H9 (cell line): Measurements from ENCODE around the gene TSPAN1. TPM values are rescaled to one million over a fixed set of nuclear protein-coding genes. Genes with fewer than 3 reads are reported as not detected.

Experiments
- DNase-seq: peaks from one replicate; pipeline ENCODE4 v3.0.0-alpha.2; 2017
- H2AFZ ChIP-seq: one replicate; pipeline ENCODE4 v1.6.1; 2013; ENCODE audit warnings: mild to moderate bottlenecking, low read length, control low read depth, moderate library complexity
- H2AK5ac ChIP-seq: 2 replicates; pipeline ENCODE4 v1.6.1; 2013; ENCODE audit warnings: low read length, control low read depth, mixed read lengths; ENCODE audit not compliant: insufficient read length
- H2BK120ac ChIP-seq: one replicate; pipeline ENCODE4 v1.6.1; 2013; ENCODE audit warnings: low read depth, mild to moderate bottlenecking, low read length, control low read depth, inconsistent platforms; ENCODE audit not compliant: poor library complexity, severe bottlenecking
- H2BK12ac ChIP-seq: 2 replicates; pipeline ENCODE4 v1.6.1; 2013; ENCODE audit warnings: low read length, control low read depth, mixed read lengths, low read depth; ENCODE audit not compliant: insufficient read length
- H2BK15ac ChIP-seq: 2 replicates; pipeline ENCODE4 v1.6.1; 2013; ENCODE audit warnings: low read depth, low read length, control low read depth
- H2BK20ac ChIP-seq: one replicate; pipeline ENCODE4 v1.6.1; 2013; ENCODE audit warnings: low read depth, mild to moderate bottlenecking, low read length, control low read depth, inconsistent platforms; ENCODE audit not compliant: poor library complexity, severe bottlenecking
- H2BK5ac ChIP-seq: 2 replicates; pipeline ENCODE4 v1.6.1; 2013; ENCODE audit warnings: low read length, control low read depth, mixed read lengths; ENCODE audit not compliant: insufficient read length
- H3K14ac ChIP-seq: 2 replicates; pipeline ENCODE4 v1.6.1; 2013; ENCODE audit warnings: low read length, control low read depth; ENCODE audit not compliant: insufficient read depth
- H3K18ac ChIP-seq: 2 replicates; pipeline ENCODE4 v1.6.1; 2013; ENCODE audit warnings: low read depth, mild to moderate bottlenecking, mixed read lengths, low read length, control low read depth; ENCODE audit not compliant: insufficient read length
- H3K23ac ChIP-seq: 2 replicates; pipeline ENCODE4 v1.6.1; 2013; ENCODE audit warnings: low read length, control low read depth, mixed read lengths, low read depth; ENCODE audit not compliant: insufficient read length
- H3K23me2 ChIP-seq: 2 replicates; pipeline ENCODE4 v1.6.1; 2013; ENCODE audit warnings: low read depth, mild to moderate bottlenecking, mixed read lengths, low read length, control low read depth; ENCODE audit not compliant: insufficient read length, poor library complexity, severe bottlenecking
- H3K27ac ChIP-seq: 2 replicates; pipeline ENCODE4 v1.5.1; 2013; ENCODE audit warnings: low read length, control low read depth, mixed read lengths, low read depth; ENCODE audit not compliant: insufficient read length
- H3K27me3 ChIP-seq: 2 replicates; pipeline ENCODE4 v1.6.1; 2013; ENCODE audit warnings: low read length, control low read depth, inconsistent platforms; ENCODE audit not compliant: insufficient read depth
- H3K4ac ChIP-seq: 2 replicates; pipeline ENCODE4 v1.6.1; 2013; ENCODE audit warnings: low read depth, mild to moderate bottlenecking, control low read depth, inconsistent platforms, low read length, moderate library complexity
- H3K4me1 ChIP-seq: 2 replicates; pipeline ENCODE4 v1.6.1; 2013; ENCODE audit warnings: low read length, control low read depth, inconsistent platforms; ENCODE audit not compliant: insufficient read depth
- H3K4me2 ChIP-seq: 2 replicates; pipeline ENCODE4 v1.6.1; 2013; ENCODE audit warnings: low read length, control low read depth, mixed read lengths; ENCODE audit not compliant: insufficient read length, insufficient read depth
- H3K56ac ChIP-seq: 2 replicates; pipeline ENCODE4 v1.6.1; 2013; ENCODE audit warnings: low read depth, mild to moderate bottlenecking, mixed read lengths, low read length, control low read depth; ENCODE audit not compliant: insufficient read length
- H3K79me1 ChIP-seq: 2 replicates; pipeline ENCODE4 v1.6.1; 2013; ENCODE audit warnings: low read depth, mild to moderate bottlenecking, moderate library complexity, low read length, control low read depth, inconsistent platforms; ENCODE audit not compliant: insufficient read depth, poor library complexity, severe bottlenecking
- H3K79me2 ChIP-seq: 2 replicates; pipeline ENCODE4 v1.6.1; 2013; ENCODE audit warnings: low read length, control low read depth, inconsistent platforms; ENCODE audit not compliant: insufficient read depth
- H3K9ac ChIP-seq: 2 replicates; pipeline ENCODE4 v1.6.1; 2013; ENCODE audit warnings: low read length, control low read depth, mixed read lengths; ENCODE audit not compliant: insufficient read length; ENCODE audit errors: extremely low read depth
- H3K9me3 ChIP-seq: one replicate; pipeline ENCODE4 v1.6.1; 2013; ENCODE audit warnings: low read depth, low read length, inconsistent platforms; ENCODE audit not compliant: control insufficient read depth
- H3T11ph ChIP-seq: one replicate; pipeline ENCODE4 v1.6.1; 2013; ENCODE audit warnings: mild to moderate bottlenecking, low read length, control low read depth, inconsistent platforms
- H4K20me1 ChIP-seq: one replicate; pipeline ENCODE4 v1.6.1; 2013; ENCODE audit not compliant: control insufficient read depth, insufficient read length, insufficient read depth
- H4K5ac ChIP-seq: 2 replicates; pipeline ENCODE4 v1.6.1; 2013; ENCODE audit warnings: low read depth, mild to moderate bottlenecking, mixed read lengths, low read length, control low read depth; ENCODE audit not compliant: insufficient read length
- H4K8ac ChIP-seq: replicated peaks from 2 replicates; pipeline ENCODE4 v1.6.1; 2013; ENCODE audit warnings: low read length, control low read depth, mixed read lengths, low read depth; ENCODE audit not compliant: insufficient read length
- H4K91ac ChIP-seq: 2 replicates; pipeline ENCODE4 v1.6.1; 2013; ENCODE audit warnings: low read depth, mild to moderate bottlenecking, moderate library complexity, mixed read lengths, low read length, control low read depth; ENCODE audit not compliant: insufficient read length
- H3K27ac Mint-ChIP-seq, 3 experiments: 2 replicates in 2 of 3; 3 replicates in 1 of 3; pipeline ENCODE4 v1.8.0; 2020 to 2021; ENCODE audit warnings: mixed read lengths in 3 of 3, mild to moderate bottlenecking in 1 of 3, moderate library complexity in 1 of 3
- H3K27me3 Mint-ChIP-seq: 2 replicates; pipeline ENCODE4 v1.8.0; 2021; ENCODE audit warnings: low read depth, mild to moderate bottlenecking, moderate library complexity, mixed read lengths
- H3K36me3 Mint-ChIP-seq, 3 experiments: 2 replicates in 2 of 3; 3 replicates in 1 of 3; pipeline ENCODE4 v1.8.0; 2020 to 2021; ENCODE audit warnings: low read depth in 3 of 3, mixed read lengths in 3 of 3; ENCODE audit not compliant: insufficient read depth in 1 of 3
- H3K4me1 Mint-ChIP-seq, 2 experiments: 2 replicates each; pipeline ENCODE4 v1.8.0; 2020; ENCODE audit warnings: mixed read lengths in 2 of 2
- H3K4me3 Mint-ChIP-seq, 2 experiments: 2 replicates in 1 of 2; 3 replicates in 1 of 2; pipeline ENCODE4 v1.8.0; 2020 to 2021; ENCODE audit warnings: mild to moderate bottlenecking in 2 of 2, mixed read lengths in 2 of 2, moderate library complexity in 1 of 2
- H3K9me3 Mint-ChIP-seq, 2 experiments: 2 replicates in 1 of 2; 3 replicates in 1 of 2; pipeline ENCODE4 v1.8.0; 2020; ENCODE audit warnings: mild to moderate bottlenecking in 2 of 2, mixed read lengths in 2 of 2, moderate library complexity in 1 of 2
- WGBS: extraction: QIAGEN DNeasy Blood & Tissue Kit; methylation state at CpG from one replicate; pipeline ENCODE4 v1.1.7; 2013; ENCODE audit warnings: missing lambda C conversion rate, low lambda C conversion rate, mixed read lengths; ENCODE audit not compliant: insufficient read length; ENCODE audit errors: extremely low coverage; 5-methylcytosine and 5-hydroxymethylcytosine counted together
- total RNA-seq: library from RNA; stranded (reverse); gene quantifications from 2 replicates; pipeline ENCODE4 v1.2.1, GENCODE V29; 2021
- TF ChIP-seq, protein P1 (sequence below): fragments of 200-600 bp; sonication (generic); conservative IDR thresholded peaks from 3 replicates; pipeline ENCODE4 v1.8.0; 2021; ENCODE audit warnings: antibody characterized with exemption, mild to moderate bottlenecking

TSPAN1 gene
- total RNA-seq, 1 experiment from 2014 or later = not detected

DNA sequence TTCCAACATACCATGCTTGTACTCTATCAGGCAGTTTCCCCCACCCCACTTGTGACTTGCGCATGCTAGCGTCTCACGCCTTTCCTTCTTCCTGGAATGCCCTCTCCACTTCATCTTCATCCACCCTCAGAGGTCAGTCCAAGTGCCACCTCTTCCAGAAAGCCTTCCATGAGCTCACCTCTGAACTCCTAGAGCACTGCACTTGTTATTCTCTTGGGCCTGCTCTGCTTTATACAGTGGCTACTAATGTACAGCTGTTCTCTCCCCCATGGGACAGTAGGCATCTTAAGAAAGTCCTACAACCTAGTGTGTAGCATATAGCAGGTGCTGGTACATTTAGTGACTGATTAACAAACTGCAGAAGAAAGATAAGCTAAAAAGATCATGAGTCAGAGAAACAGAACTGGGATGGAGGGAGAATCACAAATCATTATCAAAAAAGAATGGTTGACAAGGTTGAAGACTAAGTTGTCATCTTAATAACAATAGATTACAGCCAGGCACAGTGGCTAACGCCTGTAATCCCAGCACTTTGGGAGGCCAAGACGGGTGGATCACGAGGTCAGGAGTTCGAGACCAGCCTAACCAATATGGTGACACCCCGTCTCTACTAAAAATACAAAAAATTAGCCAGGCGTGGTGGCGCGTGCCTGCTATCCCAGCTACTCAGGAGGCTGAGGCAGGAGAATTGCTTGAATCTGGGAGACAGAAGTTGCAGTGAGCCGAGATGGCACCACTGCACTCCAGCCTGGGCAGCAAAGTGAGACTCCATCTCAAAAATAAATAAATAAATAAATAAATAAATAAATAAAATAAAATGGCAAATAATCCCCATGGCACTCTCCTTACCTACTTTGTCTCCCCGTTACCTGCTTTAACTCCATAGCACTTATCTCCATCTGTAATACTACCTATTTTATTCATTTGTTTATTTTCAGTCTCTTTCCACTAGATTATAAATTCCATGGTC lies 16.3 kb upstream of the TSPAN1 start:
- no peak overlapping the region for H4K8ac ChIP-seq
- H3K4me1 ChIP-seq = no peaks in the 10 kb centered on the region
- H3K79me2 ChIP-seq = no peaks in the 10 kb centered on the region
- no peak overlapping the region for H2AFZ ChIP-seq
- Mint-ChIP-seq H3K4me3 (no peak overlapping the region), H3K36me3 (no peaks in the 10 kb centered on the region; a peak in 1 of 7 replicates), H3K4me1 (no peaks in the 10 kb centered on the region), H3K27me3 (peaks cover 1% of the 10 kb centered on the region; the same call in 1 of the 2 replicates), H3K9me3 (no peaks in the 10 kb centered on the region), H3K27ac (no peak overlapping the region)
- no peaks in the 10 kb centered on the region for H3K23me2 ChIP-seq
- no peak overlapping the region for H3K56ac ChIP-seq
- no peak overlapping the region for H2BK15ac ChIP-seq
- H2AK5ac ChIP-seq = no peak overlapping the region
- no peak overlapping the region for H3K14ac ChIP-seq
- DNase-seq = no peak
- no peak overlapping the region for H2BK12ac ChIP-seq
- H4K20me1 ChIP-seq = no peaks in the 10 kb centered on the region
- no peak overlapping the region for H3T11ph ChIP-seq
- H4K5ac ChIP-seq = no peak overlapping the region
- H3K27me3 ChIP-seq = no peaks in the 10 kb centered on the region
- no peak overlapping the region for H4K91ac ChIP-seq
- TF ChIP-seq, protein P1, sequence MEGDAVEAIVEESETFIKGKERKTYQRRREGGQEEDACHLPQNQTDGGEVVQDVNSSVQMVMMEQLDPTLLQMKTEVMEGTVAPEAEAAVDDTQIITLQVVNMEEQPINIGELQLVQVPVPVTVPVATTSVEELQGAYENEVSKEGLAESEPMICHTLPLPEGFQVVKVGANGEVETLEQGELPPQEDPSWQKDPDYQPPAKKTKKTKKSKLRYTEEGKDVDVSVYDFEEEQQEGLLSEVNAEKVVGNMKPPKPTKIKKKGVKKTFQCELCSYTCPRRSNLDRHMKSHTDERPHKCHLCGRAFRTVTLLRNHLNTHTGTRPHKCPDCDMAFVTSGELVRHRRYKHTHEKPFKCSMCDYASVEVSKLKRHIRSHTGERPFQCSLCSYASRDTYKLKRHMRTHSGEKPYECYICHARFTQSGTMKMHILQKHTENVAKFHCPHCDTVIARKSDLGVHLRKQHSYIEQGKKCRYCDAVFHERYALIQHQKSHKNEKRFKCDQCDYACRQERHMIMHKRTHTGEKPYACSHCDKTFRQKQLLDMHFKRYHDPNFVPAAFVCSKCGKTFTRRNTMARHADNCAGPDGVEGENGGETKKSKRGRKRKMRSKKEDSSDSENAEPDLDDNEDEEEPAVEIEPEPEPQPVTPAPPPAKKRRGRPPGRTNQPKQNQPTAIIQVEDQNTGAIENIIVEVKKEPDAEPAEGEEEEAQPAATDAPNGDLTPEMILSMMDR = no peak
- H3K4ac ChIP-seq = no peak overlapping the region
- H3K23ac ChIP-seq = no peak overlapping the region
- no peaks in the 10 kb centered on the region for H3K79me1 ChIP-seq
- H3K27ac ChIP-seq = no peak overlapping the region
- no CpG with 5 or more reads among the region's 13 CpGs for WGBS
- H3K4me2 ChIP-seq = no peak overlapping the region
- no peak overlapping the region for H3K9ac ChIP-seq
- no peak overlapping the region for H2BK120ac ChIP-seq
- no peaks in the 10 kb centered on the region for H3K9me3 ChIP-seq
- H2BK20ac ChIP-seq = no peak overlapping the region
- H3K18ac ChIP-seq = no peak overlapping the region
- no peak overlapping the region for H2BK5ac ChIP-seq
